EH (cell line): ENCODE data around the gene SH2D7.

ENCODE experiments used
- DNase-seq: peaks from one replicate; pipeline ENCODE4 v3.0.0-alpha.2; 2015; ENCODE audit warnings: low read depth

The SH2D7 gene

GRCh38 chr15:78092261-78093041, at the start of gene SH2D7:
SH2D7 (plus strand) TSS chr15:78092561; CDS start chr15:78092585, 24 bp downstream.
- DNase-seq, result no peak

- peak; percentile 68 for DNase-seq
Observed at GRCh38 chr15:78044407-78045155, 47.8 kb upstream of the SH2D7 start.

GRCh38 chr15:78045189-78045588, 47.2 kb upstream of the SH2D7 start:
- no peak for DNase-seq

GRCh38 chr15:78046796-78047341, 45.5 kb upstream of the SH2D7 start:
- DNase-seq, result no peak

- DNase-seq, result peak; percentile 85
Observed at GRCh38 chr15:78047761-78048627, 44.4 kb upstream of the SH2D7 start.

GRCh38 chr15:78048628-78048920, 43.8 kb upstream of the SH2D7 start:
- no peak for DNase-seq

- peak; percentile 96 for DNase-seq
Observed at GRCh38 chr15:78049691-78050440, 42.5 kb upstream of the SH2D7 start.

GRCh38 chr15:78050441-78050809, 41.9 kb upstream of the SH2D7 start:
- peak; percentile 39 for DNase-seq

GRCh38 chr15:78050826-78051225, 41.5 kb upstream of the SH2D7 start:
- peak; percentile 29 for DNase-seq

GRCh38 chr15:78051596-78051995, 40.8 kb upstream of the SH2D7 start:
- no peak for DNase-seq

- DNase-seq, result peak; percentile 57
Observed at GRCh38 chr15:78052001-78052401, 40.4 kb upstream of the SH2D7 start.

- DNase-seq, result no peak
Observed at GRCh38 chr15:78052545-78052944, 39.8 kb upstream of the SH2D7 start.

- no peak for DNase-seq
Observed at GRCh38 chr15:78054518-78054917, 37.8 kb upstream of the SH2D7 start.

GRCh38 chr15:78054966-78055365, 37.4 kb upstream of the SH2D7 start:
- DNase-seq, result no peak

GRCh38 chr15:78055919-78056713, 36.2 kb upstream of the SH2D7 start:
- peak; percentile 59 for DNase-seq

- peak; percentile 50 for DNase-seq
Observed at GRCh38 chr15:78056714-78057269, 35.6 kb upstream of the SH2D7 start.

GRCh38 chr15:78057803-78058202, 34.6 kb upstream of the SH2D7 start:
- no peak for DNase-seq

- no peak for DNase-seq
Observed at GRCh38 chr15:78058401-78058935, 33.9 kb upstream of the SH2D7 start.

- DNase-seq, result no peak
Observed at GRCh38 chr15:78059110-78059839, 33.1 kb upstream of the SH2D7 start.
